Ishikawa (cell line): ENCODE results near the gene GALNT14.

Source experiments
- CEBPB ChIP-seq: IDR thresholded peaks from 2 replicates; pipeline ENCODE4 v1.6.1; 2012
- CREB1 ChIP-seq: IDR thresholded peaks from 2 replicates; pipeline ENCODE4 v1.6.1; 2012; ENCODE audit warnings: low read depth
- EGR1 ChIP-seq: IDR thresholded peaks from 2 replicates; pipeline ENCODE4 v1.6.1; 2012
- EP300 ChIP-seq: IDR thresholded peaks from 2 replicates; pipeline ENCODE4 v1.6.1; 2012; ENCODE audit warnings: borderline replicate concordance
- FOXM1 ChIP-seq: IDR thresholded peaks from 2 replicates; pipeline ENCODE4 v1.6.1; 2012; ENCODE audit warnings: low read depth, borderline replicate concordance
- MAX ChIP-seq: IDR thresholded peaks from 2 replicates; pipeline ENCODE4 v1.6.1; 2012
- NFIC ChIP-seq: IDR thresholded peaks from 2 replicates; pipeline ENCODE4 v1.6.1; 2012
- RAD21 ChIP-seq: IDR thresholded peaks from 2 replicates; pipeline ENCODE4 v1.6.1; 2012; ENCODE audit warnings: low read depth
- REST ChIP-seq: IDR thresholded peaks from 2 replicates; pipeline ENCODE4 v1.6.1; 2012; ENCODE audit warnings: low read depth, mild to moderate bottlenecking
- TAF1 ChIP-seq: IDR thresholded peaks from 2 replicates; pipeline ENCODE4 v1.6.1; 2012; ENCODE audit warnings: low read depth, mild to moderate bottlenecking
- TCF12 ChIP-seq: IDR thresholded peaks from 2 replicates; pipeline ENCODE4 v1.6.1; 2012; ENCODE audit warnings: low read depth
- TEAD4 ChIP-seq: IDR thresholded peaks from 2 replicates; pipeline ENCODE4 v1.6.1; 2012
- USF1 ChIP-seq: IDR thresholded peaks from 2 replicates; pipeline ENCODE4 v1.6.1; 2012
- YY1 ChIP-seq: IDR thresholded peaks from 2 replicates; pipeline ENCODE4 v1.6.1; 2012; ENCODE audit warnings: low read depth
- ZBTB7A ChIP-seq: IDR thresholded peaks from 2 replicates; pipeline ENCODE4 v1.6.1; 2012; ENCODE audit warnings: low read depth

Gene GALNT14

GRCh38 chr2:30931841-30932407 is 206.3 kb downstream of the GALNT14 start:
- TF ChIP-seq TEAD4 (no peak), TAF1 (no peak), FOXM1 (no peak), CREB1 (no peak), NFIC (no peak), EGR1 (no peak), USF1 (no peak)

GRCh38 chr2:30930716-30931115 is 207.5 kb downstream of the GALNT14 start:
- no peak for TF ChIP-seq TEAD4
- no peak for TF ChIP-seq YY1
- TF ChIP-seq USF1: no peak

- TF ChIP-seq ZBTB7A (no peak), CREB1 (no peak), EGR1 (no peak), CEBPB (no peak), FOXM1 (no peak), NFIC (no peak), TAF1 (no peak), EP300 (no peak), TEAD4 (no peak), REST (no peak), RAD21 (no peak), USF1 (no peak), YY1 (no peak), TCF12 (no peak), MAX (no peak)
These were observed 210.7 kb downstream of the GALNT14 start for GRCh38 chr2:30927465-30928075.

GRCh38 chr2:30926606-30927005 is 211.6 kb downstream of the GALNT14 start:
- TF ChIP-seq ZBTB7A: no peak
- TF ChIP-seq YY1: no peak
- no peak for TF ChIP-seq FOXM1
- no peak for TF ChIP-seq USF1
- no peak for TF ChIP-seq CEBPB
- no peak for TF ChIP-seq EP300
- no peak for TF ChIP-seq TCF12
- TF ChIP-seq MAX: no peak
- TF ChIP-seq TAF1: no peak
- TF ChIP-seq EGR1: no peak
- TF ChIP-seq NFIC: no peak
- TF ChIP-seq RAD21: no peak
- no peak for TF ChIP-seq TEAD4
- TF ChIP-seq REST: no peak
- TF ChIP-seq CREB1: no peak

- no peak for TF ChIP-seq EP300
These were observed 214.6 kb downstream of the GALNT14 start for GRCh38 chr2:30923623-30924022.

GRCh38 chr2:30920511-30920910 is 217.7 kb downstream of the GALNT14 start:
- TF ChIP-seq CREB1: no peak
- no peak for TF ChIP-seq EP300
- TF ChIP-seq YY1: no peak
- no peak for TF ChIP-seq TCF12
- TF ChIP-seq TEAD4: no peak
- no peak for TF ChIP-seq USF1
- no peak for TF ChIP-seq MAX
- no peak for TF ChIP-seq FOXM1
- no peak for TF ChIP-seq EGR1
- no peak for TF ChIP-seq RAD21
